A204.1 (cell line): ENCODE measurements around the gene ADAMTS17.
"Not testable (repeated sequence)": the region's sequence is repeated elsewhere in the genome, so short reads cannot be mapped to it uniquely, and the experiment has no call there.

Source experiments
- FAIRE-seq: peaks from 2 replicates; lab custom pipeline; 2012; peaks lifted over from hg19 to GRCh38; lab: Jason Lieb, UNC

Gene ADAMTS17

GRCh38 chr15:100107151-100107550 is 234.6 kb downstream of the ADAMTS17 start:
- no peak for FAIRE-seq

GRCh38 chr15:100106732-100107131 is 235.0 kb downstream of the ADAMTS17 start:
- no peak for FAIRE-seq

GRCh38 chr15:100105101-100105500 is 236.7 kb downstream of the ADAMTS17 start:
- FAIRE-seq, result no peak

- FAIRE-seq, result no peak
Observed at GRCh38 chr15:100104245-100104644, 237.5 kb downstream of the ADAMTS17 start.

GRCh38 chr15:100103828-100104227 is 237.9 kb downstream of the ADAMTS17 start:
- FAIRE-seq, result no peak

- FAIRE-seq, result no peak
Observed at GRCh38 chr15:100101426-100102089, 240.2 kb downstream of the ADAMTS17 start.

GRCh38 chr15:100100926-100101325 is 240.8 kb downstream of the ADAMTS17 start:
- FAIRE-seq, result no peak

- no peak for FAIRE-seq
Observed at GRCh38 chr15:100099976-100100375, 241.8 kb downstream of the ADAMTS17 start.

GRCh38 chr15:100098705-100099104 is 243.1 kb downstream of the ADAMTS17 start:
- FAIRE-seq, result no peak

- no peak for FAIRE-seq
Observed at GRCh38 chr15:100097342-100098127, 244.2 kb downstream of the ADAMTS17 start.

GRCh38 chr15:100096700-100097099 is 245.1 kb downstream of the ADAMTS17 start:
- FAIRE-seq, result no peak

- FAIRE-seq, result no peak
Observed at GRCh38 chr15:100096248-100096600, 245.6 kb downstream of the ADAMTS17 start.

- FAIRE-seq, result no peak
Observed at GRCh38 chr15:100095541-100096247, 246.1 kb downstream of the ADAMTS17 start.

GRCh38 chr15:100094127-100094510 is 247.7 kb downstream of the ADAMTS17 start:
- no peak for FAIRE-seq

- FAIRE-seq, result no peak
Observed at GRCh38 chr15:100093211-100094126, 248.3 kb downstream of the ADAMTS17 start.

GRCh38 chr15:100092034-100092433 is 249.7 kb downstream of the ADAMTS17 start:
- no peak for FAIRE-seq

GRCh38 chr15:100090411-100090810 is 251.4 kb downstream of the ADAMTS17 start:
- FAIRE-seq, result no peak

- not testable (repeated sequence) for FAIRE-seq
Observed at GRCh38 chr15:100084042-100084821, 257.5 kb downstream of the ADAMTS17 start.

GRCh38 chr15:100083572-100083971 is 258.2 kb downstream of the ADAMTS17 start:
- no peak for FAIRE-seq

GRCh38 chr15:100082761-100083402 is 258.9 kb downstream of the ADAMTS17 start:
- no peak for FAIRE-seq

GRCh38 chr15:100081454-100081853 is 260.3 kb downstream of the ADAMTS17 start:
- no peak for FAIRE-seq
